GM12878 (cell line): ENCODE measurements around the gene FBXW8.

Source experiments
- CBFB ChIP-seq: IDR thresholded peaks from 2 replicates; pipeline ENCODE4 v1.6.1; 2016; ENCODE audit warnings: antibody characterized with exemption, low read depth
- FOXK2 ChIP-seq: fragments of 450-650 bp; IDR thresholded peaks from 2 replicates; pipeline ENCODE4 v1.6.1; 2017; ENCODE audit warnings: mild to moderate bottlenecking, moderate library complexity
- PML ChIP-seq: IDR thresholded peaks from 2 replicates; pipeline ENCODE4 v1.6.1; 2012; ENCODE audit warnings: low read length, inconsistent platforms
- POLR2A ChIP-seq: IDR thresholded peaks from 2 replicates; pipeline ENCODE4 v1.6.1; 2011; ENCODE audit warnings: low read depth, mild to moderate bottlenecking, low read length
- POLR2AphosphoS5 ChIP-seq: IDR thresholded peaks from 2 replicates; pipeline ENCODE4 v1.6.1; 2011; ENCODE audit warnings: mild to moderate bottlenecking, low read length, inconsistent platforms
- RAD21 ChIP-seq: IDR thresholded peaks from 2 replicates; pipeline ENCODE4 v1.6.1; 2011; ENCODE audit warnings: mild to moderate bottlenecking, low read depth, low read length, moderate library complexity; ENCODE audit not compliant: insufficient read depth
- TCF12 ChIP-seq: IDR thresholded peaks from 2 replicates; pipeline ENCODE4 v1.6.1; 2011; ENCODE audit warnings: low read depth, mild to moderate bottlenecking, low read length
- TF ChIP-seq, protein P1 (sequence below), 3 experiments: IDR thresholded peaks in 2 of 3; conservative IDR thresholded peaks in 1 of 3; 2 replicates each; pipeline ENCODE4 v1.5.1; 2011; ENCODE audit warnings: low read depth in 3 of 3, low read length in 3 of 3, mild to moderate bottlenecking in 3 of 3, control low read depth in 2 of 3, moderate library complexity in 2 of 3, inconsistent platforms in 1 of 3, mixed read lengths in 1 of 3; ENCODE audit not compliant: control insufficient read depth in 2 of 3, insufficient read depth in 1 of 3; ENCODE audit errors: extremely low read depth in 1 of 3

DNA sequence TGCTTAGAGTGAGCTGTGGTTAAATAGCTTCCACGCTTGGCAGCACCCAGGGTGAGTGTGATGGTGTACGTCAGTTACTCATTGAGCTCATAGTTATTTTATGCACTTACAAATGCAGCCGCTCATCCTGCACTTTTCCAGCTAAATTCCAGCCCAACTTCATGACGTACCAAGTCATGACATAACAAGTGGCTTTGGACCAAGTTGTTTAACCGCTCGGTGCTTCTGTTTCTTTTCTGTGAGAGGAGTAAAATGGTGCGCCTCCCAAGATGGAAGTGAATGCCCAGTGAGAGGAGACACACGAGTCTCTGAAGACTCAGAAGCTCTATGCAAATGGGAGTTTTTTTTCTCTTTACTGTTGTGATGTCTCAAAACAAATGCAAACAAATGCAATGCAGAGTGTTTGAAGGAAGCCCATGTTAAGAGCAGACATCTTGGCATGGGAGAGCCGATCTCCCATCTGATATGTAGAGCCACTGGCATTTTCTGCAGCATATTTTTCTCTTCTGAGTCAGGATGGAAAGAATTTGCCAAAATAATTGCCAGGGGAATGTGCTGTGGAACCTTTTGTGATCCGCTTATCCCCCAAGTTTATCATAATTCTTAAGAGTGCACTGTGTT is 72.2 kb downstream of the FBXW8 start:
- TF ChIP-seq, protein P1, sequence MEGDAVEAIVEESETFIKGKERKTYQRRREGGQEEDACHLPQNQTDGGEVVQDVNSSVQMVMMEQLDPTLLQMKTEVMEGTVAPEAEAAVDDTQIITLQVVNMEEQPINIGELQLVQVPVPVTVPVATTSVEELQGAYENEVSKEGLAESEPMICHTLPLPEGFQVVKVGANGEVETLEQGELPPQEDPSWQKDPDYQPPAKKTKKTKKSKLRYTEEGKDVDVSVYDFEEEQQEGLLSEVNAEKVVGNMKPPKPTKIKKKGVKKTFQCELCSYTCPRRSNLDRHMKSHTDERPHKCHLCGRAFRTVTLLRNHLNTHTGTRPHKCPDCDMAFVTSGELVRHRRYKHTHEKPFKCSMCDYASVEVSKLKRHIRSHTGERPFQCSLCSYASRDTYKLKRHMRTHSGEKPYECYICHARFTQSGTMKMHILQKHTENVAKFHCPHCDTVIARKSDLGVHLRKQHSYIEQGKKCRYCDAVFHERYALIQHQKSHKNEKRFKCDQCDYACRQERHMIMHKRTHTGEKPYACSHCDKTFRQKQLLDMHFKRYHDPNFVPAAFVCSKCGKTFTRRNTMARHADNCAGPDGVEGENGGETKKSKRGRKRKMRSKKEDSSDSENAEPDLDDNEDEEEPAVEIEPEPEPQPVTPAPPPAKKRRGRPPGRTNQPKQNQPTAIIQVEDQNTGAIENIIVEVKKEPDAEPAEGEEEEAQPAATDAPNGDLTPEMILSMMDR (IDR thresholded peaks at IDR 0.05 in 2 of 3, conservative IDR thresholded peaks at IDR 0.05 in 1 of 3; ENCODE audit: control insufficient read depth in 2 of 3, extremely low read depth in 1 of 3, insufficient read depth in 1 of 3, low read depth in 3 of 3, low read length in 3 of 3), result no peak
- TF ChIP-seq POLR2A (no peak), TCF12 (no peak), POLR2AphosphoS5 (no peak), FOXK2 (no peak), RAD21 (no peak), PML (no peak), CBFB (no peak)
